Endothelial cell of umbilical vein (primary cell): Measurements from ENCODE around the gene LIG3. TPM values are rescaled to one million over a fixed set of nuclear protein-coding genes. Genes with fewer than 3 reads are reported as not detected.

Experiments used
- BruUV-seq: library from RNA; stranded (reverse); fragments of 400-500 nt; replicated peaks from 2 replicates; lab custom pipeline; 2021; lab: Mats Ljungman, UMichigan
- CTCF ChIA-PET: fragments of 300-600, 350-600 bp; sonication (Branson Sonifier 250); formaldehyde crosslinking; loops from one replicate; lab custom pipeline; 2021; ENCODE audit warnings: antibody characterized with exemption, inconsistent platforms; lab: Charles Lee
- POLR2A ChIA-PET: fragments of 300-600, 350-600 bp; sonication (Branson Sonifier 250); formaldehyde crosslinking; loops from one replicate; lab custom pipeline; 2021; ENCODE audit warnings: antibody characterized with exemption, inconsistent platforms; lab: Charles Lee
- DNase-seq: peaks from one replicate; pipeline ENCODE4 v3.0.0-alpha.2; 2011; ENCODE audit warnings: low read depth, low spot score
- FAIRE-seq: peaks from 2 replicates; lab custom pipeline; 2011; peaks lifted over from hg19 to GRCh38; lab: Jason Lieb, UNC
- H2AFZ ChIP-seq: 2 replicates; pipeline ENCODE4 v1.6.0; 2012; ENCODE audit warnings: low read depth, low read length, control low read depth, inconsistent platforms
- H3K27ac ChIP-seq: 2 replicates; pipeline ENCODE4 v1.5.1; 2011; ENCODE audit warnings: low read depth, mild to moderate bottlenecking, control low read depth, low read length, moderate library complexity; ENCODE audit not compliant: insufficient read depth
- H3K27me3 ChIP-seq, 2 experiments: 2 replicates each; pipeline versions ENCODE4 v1.6.0 to v1.6.1; 2011; ENCODE audit warnings: low read length in 2 of 2, mixed read lengths in 1 of 2; ENCODE audit not compliant: control insufficient read depth in 2 of 2, insufficient read depth in 2 of 2
- H3K36me3 ChIP-seq, 2 experiments: 2 replicates in 1 of 2; 3 replicates in 1 of 2; pipeline ENCODE4 v1.5.1; 2011; ENCODE audit warnings: low read length in 2 of 2, mild to moderate bottlenecking in 1 of 2, moderate library complexity in 1 of 2; ENCODE audit not compliant: control insufficient read depth in 2 of 2, insufficient read depth in 2 of 2; ENCODE audit errors: extremely low read depth in 1 of 2
- H3K4me1 ChIP-seq: 3 replicates; pipeline ENCODE4 v1.5.1; 2011; ENCODE audit warnings: mild to moderate bottlenecking, low read length; ENCODE audit not compliant: control insufficient read depth, insufficient read depth; ENCODE audit errors: extremely low read depth
- H3K4me2 ChIP-seq: 2 replicates; pipeline ENCODE4 v1.6.1; 2011; ENCODE audit warnings: low read length, control low read depth, mixed read lengths; ENCODE audit not compliant: insufficient read depth
- H3K4me3 ChIP-seq, 3 experiments: fragments of 200-600 bp in 1 of 3; sonication (generic), shearing (Covaris generic) in 1 of 3; replicated peaks in 1 of 3; 2 replicates each; pipeline ENCODE4 v1.5.1; 2011 to 2016; ENCODE audit warnings: control low read depth in 3 of 3, low read length in 3 of 3, mild to moderate bottlenecking in 2 of 3, inconsistent platforms in 1 of 3, low read depth in 1 of 3, moderate library complexity in 1 of 3; ENCODE audit not compliant: insufficient read depth in 1 of 3
- H3K79me2 ChIP-seq: 2 replicates; pipeline ENCODE4 v1.6.0; 2012; ENCODE audit warnings: low read length, inconsistent platforms; ENCODE audit not compliant: control insufficient read depth, insufficient read depth
- H3K9ac ChIP-seq: replicated peaks from 2 replicates; pipeline ENCODE3; 2011; ENCODE audit warnings: low read length, control low read depth; ENCODE audit not compliant: insufficient read depth; ENCODE audit errors: extremely low read depth
- H3K9me1 ChIP-seq: replicated peaks from 3 replicates; pipeline ENCODE4 v1.6.0; 2011; ENCODE audit warnings: mild to moderate bottlenecking, low read length; ENCODE audit not compliant: control insufficient read depth, insufficient read depth; ENCODE audit errors: extremely low read depth
- H3K9me3 ChIP-seq: replicated peaks from 2 replicates; pipeline ENCODE4 v1.5.1; 2012; ENCODE audit warnings: low read length, inconsistent platforms; ENCODE audit not compliant: control insufficient read depth, insufficient read depth
- H4K20me1 ChIP-seq: replicated peaks from 2 replicates; pipeline ENCODE3; 2011; ENCODE audit warnings: mild to moderate bottlenecking, low read length; ENCODE audit not compliant: control insufficient read depth, insufficient read depth; ENCODE audit errors: extremely low read depth
- EZH2 ChIP-seq: IDR thresholded peaks from 2 replicates; pipeline ENCODE4 v1.6.1; 2012; ENCODE audit warnings: borderline replicate concordance, low read depth, mild to moderate bottlenecking, moderate library complexity, low read length, inconsistent platforms; ENCODE audit not compliant: severe bottlenecking
- FOS ChIP-seq: IDR thresholded peaks from 2 replicates; pipeline ENCODE4 v1.6.1; 2011; ENCODE audit warnings: mild to moderate bottlenecking, low read length, moderate library complexity, borderline replicate concordance; ENCODE audit not compliant: insufficient read depth
- GATA2 ChIP-seq: IDR thresholded peaks from 2 replicates; pipeline ENCODE4 v1.7.0; 2011; ENCODE audit warnings: low read depth, mild to moderate bottlenecking, moderate library complexity, mixed read lengths, low read length; ENCODE audit not compliant: insufficient read length, insufficient read depth
- JUN ChIP-seq: IDR thresholded peaks from 2 replicates; pipeline ENCODE4 v1.6.1; 2011; ENCODE audit warnings: borderline replicate concordance, low read depth; ENCODE audit not compliant: insufficient read length, insufficient read depth
- MYC ChIP-seq: IDR thresholded peaks from one replicate; pipeline ENCODE4 v1.6.1; 2011; ENCODE audit warnings: mild to moderate bottlenecking, low read depth, low read length
- POLR2A ChIP-seq: IDR thresholded peaks from 2 replicates; pipeline ENCODE4 v1.6.1; 2012; ENCODE audit warnings: low read depth, mild to moderate bottlenecking, control low read depth, low read length
- POLR2AphosphoS5 ChIP-seq: IDR thresholded peaks from 2 replicates; pipeline ENCODE4 v1.6.1; 2012; ENCODE audit warnings: low read depth, mild to moderate bottlenecking, control low read depth, low read length, moderate library complexity; ENCODE audit not compliant: insufficient read depth
- dilution Hi-C: fragments of 300-500 bp; cut with MboI; formaldehyde crosslinking; loops from one replicate; pipeline ENCODE4 v1.15.0; 2019; ENCODE audit warnings: low sequenced_read_pairs; ENCODE audit not compliant: extremely low pct_ligation_motif_present
- intact Hi-C: fragments of 100-400 bp; cut with micrococcal nuclease; formaldehyde crosslinking; loops from one replicate; pipeline ENCODE4 v1.10.0; 2022
- polyA plus RNA-seq, 4 experiments: library from polyadenylated mRNA; depleted of rRNA in 3 of 4; stranded (reverse) in 3 of 4; unstranded in 1 of 4; fragments of >200 nt; gene quantifications; 2 replicates each; pipeline versions ENCODE4 v1.2.1 to v1.2.3, GENCODE V29; 2011 to 2012; ENCODE audit warnings: missing spikeins in 1 of 4
- total RNA-seq: library from RNA; stranded (reverse); gene quantifications from 2 replicates; pipeline ENCODE4 v1.2.3, GENCODE V29; 2021
- TF ChIP-seq, protein P1 (sequence below): IDR thresholded peaks from 2 replicates; pipeline ENCODE4 v1.6.1; 2011; ENCODE audit not compliant: insufficient read depth, insufficient read length
- TF ChIP-seq, protein P2 (sequence below), 2 donors: IDR thresholded peaks; 1 replicate in 1 of 2; 2 replicates in 1 of 2; pipeline ENCODE4 v1.5.1; 2011; ENCODE audit warnings: low read length in 2 of 2, mild to moderate bottlenecking in 2 of 2, moderate library complexity in 2 of 2, control low read depth in 1 of 2, inconsistent platforms in 1 of 2, low read depth in 1 of 2; ENCODE audit not compliant: insufficient read depth in 1 of 2; ENCODE audit errors: extremely low read depth in 1 of 2

The LIG3 gene
- total and polyA plus RNA-seq, 2 donors (not counting 3 experiments of a cell fraction or from before 2014, with no cell fraction given), result 25.8 to 35.3 TPM

GRCh38 chr17:35023538-35023937 is 43.2 kb downstream of the LIG3 start:
- FAIRE-seq (no peak), DNase-seq (no peak)
- Histone ChIP-seq H3K36me3 (no peaks in the 10 kb centered on the region), H3K27ac (peak overlapping the region; percentile 91), H3K4me3 (no peak overlapping the region), H3K79me2 (no peaks in the 10 kb centered on the region), H3K9ac (peak overlapping the region; percentile 32), H3K4me1 (peaks cover 29% of the 10 kb centered on the region), H3K9me3 (no peaks in the 10 kb centered on the region), H4K20me1 (no peaks in the 10 kb centered on the region), H2AFZ (no peak overlapping the region), H3K9me1 (no peaks in the 10 kb centered on the region), H3K4me2 (no peak overlapping the region), H3K27me3 (no peaks in the 10 kb centered on the region)
- intact Hi-C loops, result loop anchor here (2.0 kb wide), 2 partner anchors 25 to 63 kb away; partner anchors contain the start of genes CCT6B and ZNF830
- BruUV-seq, result no TSS peak
- dilution Hi-C loops, result no loop called here
- TF ChIP-seq JUN (no peak), EZH2 (no peak), GATA2 (no peak), FOS (no peak), POLR2AphosphoS5 (no peak), POLR2A (no peak), MYC (no peak)
- TF ChIP-seq, protein P1, sequence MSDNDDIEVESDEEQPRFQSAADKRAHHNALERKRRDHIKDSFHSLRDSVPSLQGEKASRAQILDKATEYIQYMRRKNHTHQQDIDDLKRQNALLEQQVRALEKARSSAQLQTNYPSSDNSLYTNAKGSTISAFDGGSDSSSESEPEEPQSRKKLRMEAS, result no peak
- TF ChIP-seq, protein P2, sequence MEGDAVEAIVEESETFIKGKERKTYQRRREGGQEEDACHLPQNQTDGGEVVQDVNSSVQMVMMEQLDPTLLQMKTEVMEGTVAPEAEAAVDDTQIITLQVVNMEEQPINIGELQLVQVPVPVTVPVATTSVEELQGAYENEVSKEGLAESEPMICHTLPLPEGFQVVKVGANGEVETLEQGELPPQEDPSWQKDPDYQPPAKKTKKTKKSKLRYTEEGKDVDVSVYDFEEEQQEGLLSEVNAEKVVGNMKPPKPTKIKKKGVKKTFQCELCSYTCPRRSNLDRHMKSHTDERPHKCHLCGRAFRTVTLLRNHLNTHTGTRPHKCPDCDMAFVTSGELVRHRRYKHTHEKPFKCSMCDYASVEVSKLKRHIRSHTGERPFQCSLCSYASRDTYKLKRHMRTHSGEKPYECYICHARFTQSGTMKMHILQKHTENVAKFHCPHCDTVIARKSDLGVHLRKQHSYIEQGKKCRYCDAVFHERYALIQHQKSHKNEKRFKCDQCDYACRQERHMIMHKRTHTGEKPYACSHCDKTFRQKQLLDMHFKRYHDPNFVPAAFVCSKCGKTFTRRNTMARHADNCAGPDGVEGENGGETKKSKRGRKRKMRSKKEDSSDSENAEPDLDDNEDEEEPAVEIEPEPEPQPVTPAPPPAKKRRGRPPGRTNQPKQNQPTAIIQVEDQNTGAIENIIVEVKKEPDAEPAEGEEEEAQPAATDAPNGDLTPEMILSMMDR (IDR thresholded peaks at IDR 0.05; ENCODE audit: extremely low read depth in 1 of 2, insufficient read depth in 1 of 2, low read depth in 1 of 2, low read length in 2 of 2), result no peak
- ChIA-PET POLR2A (interaction anchor here (0.6 to 1.2 kb wide), 3 partner anchors 40 to 56 kb away, joined by 3 to 6 read pairs (median 3); partner anchors contain the start of genes LIG3 and RFFL), CTCF (interaction anchor here (1.2 to 2.8 kb wide), 12 partner anchors 11 to 481 kb away, joined by 3 to 34 read pairs (median 8); partner anchors contain the start of genes RAD51D and RFFL)
